ENCODE results near the gene PRKCA.
"Not testable (repeated sequence)": the region's sequence is repeated elsewhere in the genome, so short reads cannot be mapped to it uniquely, and the experiment has no call there.

PRKCA gene

DNA sequence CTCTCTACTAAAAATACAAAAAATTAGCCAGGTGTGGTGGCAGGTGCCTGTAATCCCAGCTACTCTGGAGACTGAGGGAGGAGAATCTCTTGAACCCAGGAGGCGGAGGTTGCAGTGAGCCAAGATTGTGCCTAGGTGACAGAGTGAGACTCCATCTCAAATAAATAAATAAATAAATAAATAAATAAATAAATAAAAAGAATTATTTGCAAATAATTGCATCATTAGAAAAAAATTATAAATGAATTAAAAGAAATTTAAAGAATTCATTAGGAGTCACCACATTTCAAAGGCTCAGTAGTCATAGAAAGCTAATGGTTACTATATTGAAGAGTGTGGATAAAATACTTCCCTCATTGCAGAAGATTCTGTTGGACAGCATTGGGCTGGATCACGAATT lies 322.2 kb downstream of the PRKCA start:
- not testable (repeated sequence) for DNase-seq (ENCODE audit: low read depth in 2 of 2)

DNA sequence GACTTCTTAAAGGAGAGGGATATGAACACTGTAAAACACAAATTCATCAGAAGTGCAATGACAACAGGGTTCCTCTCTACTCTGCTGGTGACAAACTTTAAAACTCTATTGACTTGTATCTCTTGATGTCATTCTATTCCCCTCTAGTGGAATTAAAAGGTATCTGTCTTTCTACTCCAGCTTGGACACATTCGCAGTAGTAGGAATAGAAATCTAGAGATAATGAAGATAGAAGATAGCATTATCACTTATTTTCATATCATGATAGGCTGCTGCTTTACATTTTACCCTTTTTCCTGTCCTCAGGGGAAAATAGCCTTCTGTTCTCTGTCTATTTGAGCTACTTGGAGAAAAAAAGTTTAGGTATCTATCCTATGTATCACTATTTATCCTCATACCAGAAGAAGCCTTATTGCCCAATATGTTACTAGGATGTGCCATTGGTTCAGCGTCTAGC lies 322.9 kb downstream of the PRKCA start:
- DNase-seq (ENCODE audit: low read depth in 2 of 2): no peak

DNA sequence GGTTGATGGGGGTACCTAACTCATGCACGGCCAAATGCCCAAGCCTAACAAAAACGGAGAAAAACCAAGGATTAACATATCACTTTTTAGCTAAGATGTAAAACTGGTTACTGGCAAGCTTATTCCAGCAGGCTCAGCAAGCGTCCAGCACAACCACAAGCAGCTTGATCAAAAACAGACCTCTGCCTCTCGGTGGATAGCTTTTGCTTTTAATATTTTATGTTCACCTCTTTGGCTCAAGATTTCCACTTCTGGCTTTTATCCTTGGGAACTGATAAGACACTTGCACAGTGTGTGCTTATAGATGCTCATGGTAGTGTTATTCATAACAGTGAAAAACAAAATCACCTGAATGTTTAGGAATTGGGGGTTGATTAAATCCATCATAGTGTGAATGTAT lies 325.6 kb downstream of the PRKCA start:
- DNase-seq (ENCODE audit: low read depth in 2 of 2): no peak

DNA sequence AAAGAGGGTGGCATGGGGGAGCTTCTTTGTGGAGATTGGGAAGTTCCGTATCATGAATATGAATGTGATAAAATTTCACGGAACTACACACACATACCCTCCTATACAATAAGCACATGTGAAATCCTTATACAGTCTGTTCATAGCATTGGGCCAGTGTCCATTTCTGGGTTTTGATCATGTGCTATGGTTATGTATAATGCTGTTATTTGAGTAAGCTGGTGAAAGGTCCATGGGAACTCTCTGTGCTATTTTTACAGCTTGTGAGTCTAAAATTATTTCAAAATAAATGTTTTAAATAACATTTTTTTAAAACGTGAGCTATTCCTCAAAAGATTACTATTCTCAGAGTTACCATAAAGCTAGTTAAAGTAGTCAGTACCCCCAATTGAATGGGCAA lies 327.3 kb downstream of the PRKCA start:
- DNase-seq (ENCODE audit: low read depth in 2 of 2): no peak

DNA sequence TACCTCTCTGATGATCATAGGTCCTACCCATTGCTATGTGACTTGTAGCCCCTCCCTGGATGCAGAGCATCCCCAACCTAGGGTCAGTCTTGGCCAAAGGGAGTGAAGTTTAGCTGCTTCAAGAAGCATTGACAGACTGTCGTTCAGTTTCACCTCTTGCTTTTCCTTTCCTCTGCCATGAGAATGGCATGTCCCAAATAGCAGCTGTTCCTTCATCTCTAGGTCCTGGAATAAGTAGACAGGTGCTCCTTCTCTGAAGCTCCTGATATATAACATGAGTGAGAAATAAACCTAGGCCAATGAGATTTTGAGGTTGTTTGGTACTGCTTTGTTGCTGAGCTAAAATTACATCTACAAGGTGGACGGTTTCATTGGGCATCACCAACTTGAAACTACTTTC lies 328.0 kb downstream of the PRKCA start:
- DNase-seq (ENCODE audit: low read depth in 2 of 2): no peak

DNA sequence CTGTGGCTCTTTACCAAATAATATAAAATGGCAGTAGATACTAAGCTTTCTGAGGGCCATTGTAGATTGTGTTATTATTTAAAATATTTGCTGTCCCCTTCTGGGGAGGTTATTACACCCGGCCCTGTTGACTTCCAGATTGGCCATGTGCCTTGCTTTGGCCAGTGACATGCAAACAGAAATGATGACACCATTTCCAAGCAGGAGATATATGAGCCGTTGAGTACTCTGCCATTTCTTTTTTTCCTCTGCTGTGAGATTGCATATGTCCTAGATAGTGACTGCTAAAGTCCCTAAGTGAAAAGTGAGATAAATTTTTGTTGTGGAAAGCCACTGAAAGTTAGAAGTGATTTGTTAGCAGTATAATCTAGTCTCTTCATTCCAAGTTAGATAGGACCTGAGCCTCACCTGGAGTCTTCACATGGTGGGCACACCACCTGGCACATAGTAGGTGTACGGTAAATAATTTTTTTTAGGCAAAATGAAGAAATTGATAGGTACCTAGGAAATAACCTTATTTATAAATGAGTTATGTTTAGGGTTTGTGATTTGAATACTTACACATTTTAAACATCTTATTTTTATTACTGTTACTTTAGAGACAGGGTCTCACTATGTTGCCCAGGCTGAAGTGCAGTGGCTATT lies 328.5 kb downstream of the PRKCA start:
- DNase-seq (ENCODE audit: low read depth in 2 of 2): no peak

DNA sequence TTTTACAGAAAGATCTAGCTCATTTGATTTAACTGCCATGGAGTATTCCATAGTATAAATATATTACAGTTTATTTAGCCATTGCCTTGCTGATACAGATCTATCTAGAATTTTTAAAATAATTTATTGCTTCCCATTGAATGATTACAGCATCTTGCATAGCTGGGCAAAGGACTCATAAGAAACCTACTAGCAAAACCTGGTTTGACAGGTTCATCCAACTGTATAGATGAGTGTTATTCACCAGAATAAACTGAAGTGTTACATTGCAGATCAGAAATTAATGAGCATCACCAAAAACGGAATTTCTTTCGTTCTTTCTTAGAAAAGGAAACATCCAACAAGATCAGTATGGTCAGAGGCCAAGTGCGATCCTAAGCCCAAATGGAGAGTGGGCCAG lies 330.3 kb downstream of the PRKCA start:
- no peak for DNase-seq (ENCODE audit: low read depth in 2 of 2)

DNA sequence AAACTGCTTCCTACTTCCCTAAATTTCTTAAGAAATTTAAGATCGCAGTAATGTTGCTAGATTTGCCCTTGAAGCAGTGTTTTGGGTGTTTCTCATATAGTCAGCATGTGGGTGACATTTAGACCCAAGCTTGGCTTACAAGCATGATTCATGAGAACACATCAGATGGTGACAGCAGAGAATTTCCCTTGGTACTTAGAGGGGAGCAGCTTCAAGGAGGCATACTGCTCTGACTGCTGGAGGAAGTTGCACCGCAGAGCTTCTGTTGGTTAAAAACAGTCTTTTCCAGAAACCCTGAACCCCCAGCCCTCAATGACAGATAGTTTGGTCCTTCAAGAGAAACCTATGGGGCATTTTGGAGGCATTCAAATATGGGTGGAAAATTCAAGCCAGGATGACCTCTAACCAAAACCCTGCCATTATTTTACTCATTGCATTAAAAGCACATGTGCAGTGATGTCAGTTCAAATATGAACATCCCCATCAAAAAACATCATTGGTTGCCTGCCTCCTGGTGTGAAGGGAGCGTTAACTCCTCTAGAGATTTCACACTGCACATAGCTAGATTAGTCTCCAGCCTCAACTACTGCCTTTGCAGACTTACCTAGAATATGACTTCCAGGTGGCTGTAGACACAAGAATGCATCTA lies 331.0 kb downstream of the PRKCA start:
- peak; percentile 2 to 11 for DNase-seq (ENCODE audit: low read depth in 2 of 2)

DNA sequence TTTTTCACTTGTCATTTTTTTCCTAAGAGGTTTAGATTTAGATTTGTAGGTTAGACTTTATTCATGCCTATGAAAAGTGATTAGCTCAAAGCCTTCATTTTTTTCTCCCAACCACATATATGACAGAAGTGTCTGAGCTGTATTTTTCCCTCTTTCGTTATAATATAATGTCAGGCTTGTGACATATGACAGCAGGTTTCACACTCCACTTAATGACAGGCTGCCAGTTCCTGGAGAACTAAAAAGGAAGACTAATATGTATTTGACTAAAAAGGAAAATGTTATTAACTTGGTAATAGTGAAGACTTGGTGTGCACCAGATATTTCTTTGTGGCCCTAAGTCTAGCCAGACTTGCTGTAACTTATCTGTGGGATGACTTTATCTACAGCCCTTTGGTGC lies 331.8 kb downstream of the PRKCA start:
- no peak for DNase-seq (ENCODE audit: low read depth in 2 of 2)

DNA sequence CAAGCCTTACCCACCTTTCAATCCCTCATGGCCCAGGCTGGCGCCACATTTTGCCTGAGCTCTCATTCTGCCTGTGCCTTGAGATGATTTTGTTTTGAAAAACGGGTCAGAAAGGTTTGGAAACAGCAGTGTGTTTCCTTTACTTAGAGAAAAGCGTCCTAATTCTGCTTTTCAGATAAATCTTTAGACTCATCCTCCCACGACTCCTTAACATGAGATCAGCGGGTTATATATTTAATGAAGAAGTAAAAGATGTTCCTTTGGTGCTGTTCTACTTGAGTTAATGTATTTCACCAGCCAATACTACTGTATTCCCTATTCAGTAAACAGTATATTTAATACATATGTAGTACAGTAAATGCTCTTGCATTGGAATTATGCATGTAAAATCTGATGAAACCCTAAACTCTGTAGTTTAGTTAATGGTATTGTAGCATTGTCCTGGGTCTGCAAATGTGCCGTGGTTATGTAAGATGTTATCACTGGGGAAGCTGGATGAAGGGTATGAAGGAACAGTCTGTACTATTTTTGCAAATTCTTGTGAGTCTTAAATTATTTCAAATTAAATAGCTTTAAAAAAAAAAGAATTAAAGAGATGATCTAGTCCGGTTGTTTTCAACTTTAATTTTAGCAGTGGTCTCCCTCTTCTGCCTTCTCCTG lies 333.1 kb downstream of the PRKCA start:
- DNase-seq (ENCODE audit: low read depth in 2 of 2): no peak

DNA sequence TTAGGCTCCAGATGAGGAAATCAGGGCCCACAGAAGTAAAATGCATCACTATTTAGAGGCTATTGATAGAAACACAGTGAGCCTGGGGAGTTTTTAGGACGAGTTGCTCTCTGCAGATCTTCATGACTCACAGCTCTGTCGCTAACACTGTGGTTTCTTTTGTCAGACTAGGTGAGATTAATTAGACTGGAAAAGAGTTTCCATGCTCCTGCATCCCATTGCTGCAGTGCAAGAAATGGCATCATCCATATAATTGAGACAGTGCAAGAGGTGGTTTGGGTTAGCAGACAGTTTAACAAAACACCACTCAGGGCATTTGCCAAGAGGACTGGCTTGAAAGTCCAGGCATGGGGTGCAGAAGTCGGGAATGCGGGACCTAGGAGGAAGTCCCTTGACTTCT lies 333.7 kb downstream of the PRKCA start:
- no peak for DNase-seq (ENCODE audit: low read depth in 2 of 2)

DNA sequence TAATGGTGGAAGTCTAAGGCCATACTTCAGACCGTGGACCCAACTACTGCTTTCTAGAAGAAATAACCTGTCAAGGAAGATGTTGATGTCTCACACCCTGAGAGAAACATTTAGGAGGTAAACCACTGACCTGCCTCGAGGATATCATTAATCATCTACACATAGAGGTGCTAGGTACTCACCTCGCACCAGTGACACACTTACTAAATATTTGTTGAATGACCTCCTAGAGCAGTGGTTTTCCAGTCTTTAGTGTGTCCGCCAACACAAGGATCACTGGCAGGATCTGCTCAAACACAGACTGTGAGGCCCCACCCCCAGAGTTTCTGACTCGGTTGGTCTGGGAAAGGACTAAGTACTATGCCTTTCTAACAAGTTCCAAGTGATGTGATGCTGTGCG lies 335.1 kb downstream of the PRKCA start:
- no peak for DNase-seq (ENCODE audit: low read depth in 2 of 2)

DNA sequence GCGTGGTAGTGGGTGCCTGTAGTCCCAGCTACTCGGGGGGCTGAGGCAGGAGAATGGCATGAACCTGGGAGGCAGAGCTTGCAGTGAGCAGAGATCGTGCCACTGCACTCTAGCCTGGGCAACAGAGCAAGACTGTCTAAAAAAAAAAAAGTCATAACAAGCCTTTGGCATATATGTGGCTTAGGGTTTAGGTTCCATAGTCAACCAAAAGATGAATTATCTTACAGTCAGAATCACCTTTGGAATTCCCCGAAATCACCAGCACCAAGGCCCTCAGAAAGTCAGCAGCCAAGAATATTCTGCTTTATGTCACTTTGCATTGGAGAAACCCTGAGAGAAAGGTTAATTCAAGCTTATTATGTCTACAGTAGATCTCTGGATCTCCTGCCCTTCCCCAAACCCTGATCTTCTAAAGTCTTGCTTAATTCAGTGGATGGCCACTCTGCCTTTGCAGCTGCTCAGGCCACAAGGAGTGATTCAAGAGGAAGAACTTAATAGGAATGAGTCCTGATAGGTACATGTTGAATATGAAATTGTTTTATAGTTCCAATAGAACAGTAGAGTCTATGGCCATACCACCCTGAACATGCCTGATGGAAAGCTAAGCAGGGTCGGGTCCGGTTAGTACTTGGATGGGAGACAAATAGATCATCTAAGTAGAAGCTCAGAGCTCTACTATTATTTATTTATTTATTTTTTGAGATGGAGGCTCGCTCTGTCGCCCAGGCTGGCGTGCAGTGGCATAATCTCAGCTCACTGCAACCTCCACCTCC lies 336.5 kb downstream of the PRKCA start:
- no peak for DNase-seq (ENCODE audit: low read depth in 2 of 2)

DNA sequence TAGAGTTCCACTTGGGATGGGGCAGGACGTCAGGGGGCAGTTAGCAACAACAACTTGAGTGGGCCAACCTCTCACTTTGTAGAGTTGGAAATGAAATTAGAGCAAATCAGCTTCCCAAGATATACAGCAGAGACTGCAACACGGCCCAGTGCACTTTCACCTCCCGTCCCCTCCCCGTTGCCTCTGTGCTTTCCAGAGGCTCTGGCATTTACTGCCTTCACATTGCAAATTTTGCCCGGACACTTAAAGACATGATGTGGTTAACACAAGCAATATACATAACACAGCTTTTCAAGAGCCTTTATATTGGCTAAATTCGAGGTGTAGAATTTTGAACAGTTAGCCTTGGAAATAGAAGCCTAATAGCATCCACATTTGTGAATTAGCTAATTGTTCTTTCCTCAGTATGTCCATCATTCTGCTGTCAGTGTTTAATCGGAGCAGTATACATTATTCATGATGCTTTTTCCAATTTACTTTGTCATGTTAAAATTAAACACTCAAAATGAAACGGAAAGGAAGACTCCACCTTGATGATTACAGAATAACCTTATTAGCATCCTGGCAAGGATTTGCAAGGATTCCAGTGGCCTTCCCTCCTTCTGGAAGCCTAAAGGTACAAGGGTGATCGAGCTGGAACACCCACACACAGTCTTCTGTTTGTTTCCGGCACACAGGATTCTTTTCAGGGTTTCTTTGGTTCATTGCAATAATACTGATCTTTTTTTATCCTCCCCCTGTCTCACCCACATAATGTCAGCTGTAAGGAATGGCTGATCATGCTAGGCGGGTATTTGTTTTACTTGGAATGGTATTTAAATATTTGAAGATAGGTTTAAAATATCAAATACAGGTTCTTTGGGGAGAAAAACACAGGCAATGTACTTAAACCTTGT lies 341.6 kb downstream of the PRKCA start:
- DNase-seq (ENCODE audit: low read depth in 2 of 2): no peak

DNA sequence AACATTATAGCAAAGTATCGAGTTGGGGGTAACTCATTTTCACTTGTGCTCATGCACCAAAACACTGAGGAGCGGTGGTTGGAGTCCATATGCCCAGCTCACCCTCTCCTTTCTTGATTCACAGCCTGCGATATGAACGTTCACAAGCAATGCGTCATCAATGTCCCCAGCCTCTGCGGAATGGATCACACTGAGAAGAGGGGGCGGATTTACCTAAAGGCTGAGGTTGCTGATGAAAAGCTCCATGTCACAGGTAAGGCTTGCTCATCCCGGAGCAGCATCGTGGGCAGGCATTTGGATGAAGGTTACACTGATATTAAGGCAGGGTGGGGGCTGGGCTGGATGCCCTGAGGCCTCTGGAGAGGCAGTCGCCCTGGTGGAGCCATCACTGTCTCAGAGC lies 342.8 kb downstream of the PRKCA start:
- DNase-seq (ENCODE audit: low read depth in 2 of 2): no peak

DNA sequence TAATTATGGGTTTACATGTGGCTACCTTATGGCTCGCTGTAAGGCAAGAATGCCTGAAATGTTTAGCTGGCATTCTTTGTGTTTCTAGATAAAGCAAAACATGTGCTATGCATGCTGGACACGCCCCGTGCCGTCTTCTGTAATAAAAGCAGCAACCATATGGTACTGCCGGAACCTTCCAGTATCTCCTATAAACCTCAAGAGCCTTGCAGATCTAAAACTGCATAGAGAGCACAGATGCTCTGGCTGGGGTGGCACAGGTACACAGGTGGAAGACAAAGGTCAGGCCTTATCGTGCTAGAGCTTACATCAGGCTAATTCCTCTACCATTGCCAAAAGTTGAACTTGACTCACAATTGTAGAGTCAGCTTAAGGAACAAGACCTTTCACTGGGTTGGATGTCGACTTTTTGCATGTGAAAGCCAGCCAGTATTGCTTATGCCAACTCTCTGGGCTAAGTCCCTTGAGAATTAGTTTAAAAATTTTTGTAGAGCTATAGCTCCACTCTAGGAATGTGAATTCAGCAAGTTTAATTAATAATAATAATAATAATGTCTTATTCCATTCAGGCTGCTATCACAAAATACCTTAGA lies 345.1 kb downstream of the PRKCA start:
- DNase-seq (ENCODE audit: low read depth in 2 of 2): no peak

DNA sequence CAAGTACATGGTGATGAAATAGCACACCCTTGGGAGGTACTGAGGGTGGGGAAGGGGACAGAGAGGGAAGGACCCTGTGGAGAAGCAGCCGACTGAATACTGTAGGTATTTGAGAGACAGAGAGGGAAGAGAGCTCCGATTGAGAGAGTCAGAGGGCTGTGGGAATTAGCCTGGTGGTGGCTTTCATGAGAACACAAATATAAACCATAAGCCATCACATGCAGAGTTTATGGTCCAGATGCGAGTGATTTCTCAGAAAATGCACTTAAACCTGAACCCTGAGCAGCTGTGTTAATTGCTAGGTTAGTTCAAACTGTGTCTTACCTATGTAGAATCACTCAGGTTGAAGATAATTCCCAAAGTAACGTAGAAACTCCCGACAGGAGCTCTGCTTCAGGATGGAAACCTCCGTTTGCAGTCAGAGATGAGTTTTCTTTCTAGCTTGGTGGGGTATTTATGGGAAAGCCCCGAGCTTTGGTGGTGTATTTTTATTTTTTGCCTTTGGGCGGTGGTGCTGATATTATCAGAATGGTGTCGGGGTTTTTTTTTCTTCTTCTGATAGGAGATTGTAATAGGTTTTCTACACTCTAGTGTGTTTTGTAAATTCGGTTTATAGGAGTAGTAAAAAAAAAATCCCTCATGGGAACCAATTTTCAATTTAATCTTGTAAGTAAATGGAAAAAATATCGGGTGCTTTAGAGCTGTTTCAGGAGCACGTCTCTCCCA lies 347.6 kb downstream of the PRKCA start:
- DNase-seq (ENCODE audit: low read depth in 2 of 2): no peak

DNA sequence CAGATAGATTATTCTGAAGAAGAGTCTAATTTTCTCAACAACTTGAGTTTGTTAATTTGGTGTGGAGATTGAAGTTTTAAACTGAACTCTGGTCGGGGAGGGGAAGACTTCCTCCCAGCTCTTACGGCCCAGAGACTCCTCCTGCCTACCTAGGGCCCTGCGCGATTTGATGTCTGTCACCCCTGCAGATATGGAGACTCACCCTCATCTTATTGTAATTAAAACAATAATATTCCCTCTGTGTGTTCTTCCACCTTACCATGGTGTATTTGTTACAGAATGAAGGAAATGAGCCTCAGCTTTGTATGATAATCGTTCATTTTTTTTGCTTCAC lies 348.1 kb downstream of the PRKCA start:
- no peak for DNase-seq (ENCODE audit: low read depth in 2 of 2)

DNA sequence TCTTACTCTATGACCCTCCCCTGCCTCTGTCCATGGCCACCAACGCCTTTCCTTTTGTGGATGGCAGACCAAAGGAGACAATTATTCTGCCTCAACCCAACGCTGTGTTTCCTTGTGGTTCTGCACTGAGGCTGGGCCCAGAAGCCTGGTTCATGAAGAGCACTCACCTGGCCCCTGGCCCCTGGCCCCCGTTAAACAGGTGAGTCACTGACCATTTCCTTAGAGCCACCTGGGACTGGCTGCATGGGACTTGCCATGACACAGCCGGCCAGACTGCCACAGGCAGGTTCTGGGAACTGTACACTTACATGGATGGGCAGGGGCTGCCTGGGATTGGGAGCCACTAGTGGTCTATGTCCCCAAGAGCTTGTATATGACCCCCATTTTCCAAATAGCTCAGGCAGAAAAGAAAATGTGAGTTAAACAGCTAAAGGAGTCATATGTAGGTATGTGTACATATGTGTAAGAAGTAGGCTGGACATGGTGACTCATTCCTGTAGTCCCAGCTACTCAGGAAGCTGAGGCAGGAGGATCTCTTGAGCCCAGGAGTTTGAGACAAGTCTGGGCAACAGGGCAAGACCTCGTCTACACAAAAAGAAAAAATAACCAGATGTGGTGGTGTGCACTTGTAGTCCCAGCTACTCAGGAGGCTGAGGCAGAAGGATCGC lies 350.6 kb downstream of the PRKCA start:
- no peak for DNase-seq (ENCODE audit: low read depth in 2 of 2)
